Fibroblast of lung (primary cell): ENCODE measurements around the gene FUT1. TPM values are rescaled to one million over a fixed set of nuclear protein-coding genes. Genes with fewer than 3 reads are reported as not detected.

Experiments used
- DNase-seq, 2 donors: peaks; one replicate each; pipeline versions ENCODE4 v3.0.0 to v3.0.0-alpha.2; 2010; ENCODE audit warnings: low read depth in 2 of 2
- H2AFZ ChIP-seq: 2 replicates; pipeline ENCODE4 v1.5.1; 2012; ENCODE audit warnings: low read length, control low read depth, inconsistent platforms
- H3K27ac ChIP-seq: 2 replicates; pipeline ENCODE4 v1.5.1; 2011; ENCODE audit warnings: low read length, control low read depth; ENCODE audit not compliant: insufficient read depth
- H3K27me3 ChIP-seq: 2 replicates; pipeline ENCODE4 v1.5.1; 2011; ENCODE audit warnings: mild to moderate bottlenecking, low read length; ENCODE audit not compliant: control insufficient read depth, insufficient read depth
- H3K36me3 ChIP-seq: 2 replicates; pipeline ENCODE4 v1.5.1; 2011; ENCODE audit warnings: low read length; ENCODE audit not compliant: control insufficient read depth, insufficient read depth
- H3K4me1 ChIP-seq: 2 replicates; pipeline ENCODE4 v1.5.1; 2011; ENCODE audit warnings: low read length; ENCODE audit not compliant: control insufficient read depth, insufficient read depth; ENCODE audit errors: extremely low read depth
- H3K4me2 ChIP-seq: 2 replicates; pipeline ENCODE4 v1.5.1; 2011; ENCODE audit warnings: low read length, control low read depth; ENCODE audit not compliant: insufficient read depth; ENCODE audit errors: extremely low read depth
- H3K4me3 ChIP-seq, 4 experiments: fragments of 200-600 bp in 1 of 4; sonication (generic) in 1 of 4; replicated peaks in 1 of 4; 2 replicates each; pipeline ENCODE4 v1.5.1; 2011 to 2016; ENCODE audit warnings: low read length in 4 of 4, low read depth in 3 of 4, mild to moderate bottlenecking in 3 of 4, control low read depth in 2 of 4, inconsistent platforms in 1 of 4, mixed read lengths in 1 of 4; ENCODE audit not compliant: insufficient read depth in 1 of 4; ENCODE audit errors: control extremely low read depth in 1 of 4
- H3K79me2 ChIP-seq: 2 replicates; pipeline ENCODE4 v1.5.1; 2012; ENCODE audit warnings: mild to moderate bottlenecking, low read length, inconsistent platforms; ENCODE audit not compliant: control insufficient read depth, insufficient read depth
- H3K9ac ChIP-seq: 2 replicates; pipeline ENCODE4 v1.5.1; 2011; ENCODE audit warnings: mild to moderate bottlenecking, low read length, control low read depth; ENCODE audit not compliant: insufficient read depth
- H3K9me3 ChIP-seq: 2 replicates; pipeline ENCODE4 v1.5.1; 2012; ENCODE audit warnings: low read depth, low read length; ENCODE audit not compliant: control insufficient read depth, insufficient read depth
- H4K20me1 ChIP-seq: 2 replicates; pipeline ENCODE4 v1.5.1; 2011; ENCODE audit warnings: low read length; ENCODE audit not compliant: control insufficient read depth, insufficient read depth; ENCODE audit errors: extremely low read depth
- CTCF ChIP-seq, 2 donors: IDR thresholded peaks in 1 of 2; conservative IDR thresholded peaks in 1 of 2; 1 replicate in 1 of 2; 2 replicates in 1 of 2; pipeline ENCODE4 v1.5.1; 2011 to 2012; ENCODE audit warnings: low read length in 2 of 2, control low read depth in 1 of 2, inconsistent platforms in 1 of 2, low read depth in 1 of 2, mild to moderate bottlenecking in 1 of 2
- EZH2 ChIP-seq: IDR thresholded peaks from 2 replicates; pipeline ENCODE4 v1.5.1; 2012; ENCODE audit warnings: low read length, control low read depth, mild to moderate bottlenecking; ENCODE audit errors: missing control alignments
- polyA plus RNA-seq, 2 donors: library from polyadenylated mRNA; depleted of rRNA in 1 of 2; stranded (reverse) in 1 of 2; unstranded in 1 of 2; fragments of >200 nt; gene quantifications; 2 replicates each; pipeline ENCODE4 v1.2.1, GENCODE V29; 2011 to 2012; ENCODE audit warnings: missing spikeins in 1 of 2
- total RNA-seq: library from RNA; depleted of rRNA; stranded (reverse); fragments of >200 nt; gene quantifications from 2 replicates; pipeline ENCODE4 v1.2.1, GENCODE V29; 2014

Gene FUT1
- total and polyA plus RNA-seq, 2 donors (not counting 1 experiment from before 2014, with no cell fraction given): 0.02 to 0.17 TPM

- no peaks in the 10 kb centered on the region for H3K27me3 ChIP-seq
- H3K4me2 ChIP-seq: no peak overlapping the region
- no peak overlapping the region for H3K4me3 ChIP-seq
- H3K9me3 ChIP-seq: no peaks in the 10 kb centered on the region
- peaks cover 3% of the 10 kb centered on the region for H3K4me1 ChIP-seq
- no peak for DNase-seq
- H3K9ac ChIP-seq: no peak overlapping the region
- H3K79me2 ChIP-seq: no peaks in the 10 kb centered on the region
- no peaks in the 10 kb centered on the region for H4K20me1 ChIP-seq
- peak overlapping the region; percentile 9 for H3K27ac ChIP-seq
- H2AFZ ChIP-seq: no peak overlapping the region
- peaks cover 1% of the 10 kb centered on the region for H3K36me3 ChIP-seq
- no peak for TF ChIP-seq CTCF (conservative IDR thresholded peaks at IDR 0.05 in 1 of 2, IDR thresholded peaks at IDR 0.05 in 1 of 2; ENCODE audit: low read depth in 1 of 2, low read length in 2 of 2)
- TF ChIP-seq EZH2: no peak
Observed at GRCh38 chr19:48795685-48796070, 43.2 kb upstream of the FUT1 start.

GRCh38 chr19:48795055-48795684 lies 42.7 kb upstream of the FUT1 start:
- peak; percentile 93 for DNase-seq
- Histone ChIP-seq H3K9ac (peak overlapping the region; percentile 59), H3K4me1 (peaks cover 3% of the 10 kb centered on the region), H3K27me3 (no peaks in the 10 kb centered on the region), H3K27ac (peak overlapping the region; percentile 61), H4K20me1 (no peaks in the 10 kb centered on the region), H3K79me2 (no peaks in the 10 kb centered on the region), H3K36me3 (peaks cover 1% of the 10 kb centered on the region), H2AFZ (peak overlapping the region; percentile 91), H3K4me2 (peak overlapping the region; percentile 96), H3K9me3 (no peaks in the 10 kb centered on the region), H3K4me3 (peak overlapping the region; percentile 39 to 60 (median 54))
- TF ChIP-seq EZH2 (no peak), CTCF (conservative IDR thresholded peaks at IDR 0.05 in 1 of 2, IDR thresholded peaks at IDR 0.05 in 1 of 2; ENCODE audit: low read depth in 1 of 2, low read length in 2 of 2) (peak; percentile 81 to 84)

- Histone ChIP-seq H2AFZ (no peak overlapping the region), H4K20me1 (no peaks in the 10 kb centered on the region), H3K4me3 (no peak overlapping the region), H3K36me3 (peaks cover under 1% of the 10 kb centered on the region), H3K4me2 (no peak overlapping the region), H3K27ac (no peak overlapping the region), H3K9ac (no peak overlapping the region), H3K4me1 (peaks cover 3% of the 10 kb centered on the region), H3K27me3 (no peaks in the 10 kb centered on the region), H3K9me3 (no peaks in the 10 kb centered on the region), H3K79me2 (no peaks in the 10 kb centered on the region)
- no peak for TF ChIP-seq CTCF (conservative IDR thresholded peaks at IDR 0.05 in 1 of 2, IDR thresholded peaks at IDR 0.05 in 1 of 2; ENCODE audit: low read depth in 1 of 2, low read length in 2 of 2)
- no peak for TF ChIP-seq EZH2
- DNase-seq: no peak
Observed at GRCh38 chr19:48794291-48794690, 41.9 kb upstream of the FUT1 start.
